Karpas-422 (cell line): ENCODE measurements around the gene GSS. TPM values are rescaled to one million over a fixed set of nuclear protein-coding genes. Genes with fewer than 3 reads are reported as not detected.

Experiments
- DNase-seq: peaks from one replicate; pipeline ENCODE4 v3.0.0-alpha.2; 2015
- H2AFZ ChIP-seq: fragments of 200-600 bp; sonication (generic); 2 replicates; pipeline ENCODE4 v1.6.1; 2014; ENCODE audit warnings: antibody characterized with exemption, low read length, mixed read lengths
- H3K27ac ChIP-seq: fragments of 200-600 bp; sonication (generic); 2 replicates; pipeline ENCODE4 v1.5.1; 2014; ENCODE audit warnings: mild to moderate bottlenecking, low read length, moderate library complexity
- H3K27me3 ChIP-seq: fragments of 200-600 bp; sonication (generic); 2 replicates; pipeline ENCODE4 v1.6.1; 2014; ENCODE audit warnings: low read length, mixed read lengths
- H3K36me3 ChIP-seq: fragments of 200-600 bp; sonication (generic); 2 replicates; pipeline ENCODE4 v1.6.1; 2014; ENCODE audit warnings: low read length, mixed read lengths; ENCODE audit not compliant: insufficient read depth
- H3K4me1 ChIP-seq: fragments of 200-600 bp; sonication (generic); 2 replicates; pipeline ENCODE4 v1.6.1; 2014; ENCODE audit warnings: mild to moderate bottlenecking, low read length, mixed read lengths
- H3K4me2 ChIP-seq: fragments of 200-600 bp; sonication (generic); 2 replicates; pipeline ENCODE4 v1.6.1; 2014; ENCODE audit warnings: low read length, low read depth, mild to moderate bottlenecking; ENCODE audit not compliant: poor library complexity, severe bottlenecking
- H3K4me3 ChIP-seq: fragments of 200-600 bp; sonication (generic); 2 replicates; pipeline ENCODE4 v1.5.1; 2014; ENCODE audit warnings: mild to moderate bottlenecking, antibody characterized with exemption, low read length, mixed read lengths
- H3K79me2 ChIP-seq: fragments of 200-600 bp; sonication (generic); 2 replicates; pipeline ENCODE4 v1.6.1; 2014; ENCODE audit warnings: mild to moderate bottlenecking, low read length, mixed read lengths
- H3K9ac ChIP-seq: fragments of 200-600 bp; sonication (generic); 2 replicates; pipeline ENCODE4 v1.6.0; 2014; ENCODE audit warnings: low read length
- H3K9me2 ChIP-seq: fragments of 200-600 bp; sonication (generic), shearing (Covaris generic); replicated peaks from 2 replicates; pipeline ENCODE4 v1.6.0; 2014; ENCODE audit warnings: mild to moderate bottlenecking, low read length, moderate library complexity; ENCODE audit not compliant: insufficient read depth
- H3K9me3 ChIP-seq: fragments of 300-700, 200-600 bp; sonication (generic); 2 replicates; pipeline ENCODE4 v1.6.1; 2014; ENCODE audit warnings: low read length, mixed read lengths
- H4K20me1 ChIP-seq: fragments of 200-600 bp; sonication (generic); 2 replicates; pipeline ENCODE4 v1.6.1; 2014; ENCODE audit warnings: mild to moderate bottlenecking, antibody characterized with exemption, low read length, low read depth; ENCODE audit not compliant: insufficient read depth
- total RNA-seq: library from RNA; depleted of rRNA; stranded (reverse); fragments of >200 nt; shearing (Covaris generic); gene quantifications from 2 replicates; pipeline ENCODE4 v1.2.3, GENCODE V29; 2014; ENCODE audit warnings: low replicate concordance

The GSS gene
- total RNA-seq, 1 experiment from 2014 or later = 24.7 TPM

- no peak for DNase-seq
- Histone ChIP-seq H3K9me2 (no peaks in the 10 kb centered on the region), H2AFZ (no peak overlapping the region), H3K79me2 (no peaks in the 10 kb centered on the region), H3K27me3 (no peaks in the 10 kb centered on the region), H3K36me3 (no peaks in the 10 kb centered on the region), H3K4me1 (peaks cover 18% of the 10 kb centered on the region), H4K20me1 (no peaks in the 10 kb centered on the region), H3K27ac (no peak overlapping the region), H3K4me3 (no peak overlapping the region), H3K9me3 (no peaks in the 10 kb centered on the region), H3K4me2 (no peak overlapping the region), H3K9ac (no peak overlapping the region; the same call in 1 of the 2 replicates)
These were observed 1.3 kb upstream of the GSS start for GRCh38 chr20:34956751-34957472.

GRCh38 chr20:34956041-34956458 lies 444 bp upstream of the GSS start:
- Histone ChIP-seq H2AFZ (peak overlapping the region; percentile 96), H3K79me2 (no peaks in the 10 kb centered on the region), H3K9me2 (no peaks in the 10 kb centered on the region), H3K9me3 (no peaks in the 10 kb centered on the region), H3K4me2 (peak overlapping the region; percentile 76), H3K4me3 (peak overlapping the region; percentile 80), H3K27me3 (no peaks in the 10 kb centered on the region), H3K4me1 (peaks cover 26% of the 10 kb centered on the region), H3K27ac (no peak overlapping the region), H4K20me1 (no peaks in the 10 kb centered on the region), H3K9ac (peak overlapping the region; percentile 85), H3K36me3 (no peaks in the 10 kb centered on the region)
- DNase-seq = no peak

GRCh38 chr20:34954904-34955230 lies 739 bp downstream of the GSS start:
- Histone ChIP-seq H3K9me2 (no peaks in the 10 kb centered on the region), H3K79me2 (no peaks in the 10 kb centered on the region), H3K4me3 (peak overlapping the region; percentile 80), H3K27me3 (no peaks in the 10 kb centered on the region), H3K9me3 (no peaks in the 10 kb centered on the region), H3K4me2 (peak overlapping the region; percentile 76), H3K9ac (peak overlapping the region; percentile 85), H4K20me1 (no peaks in the 10 kb centered on the region), H3K4me1 (peaks cover 31% of the 10 kb centered on the region), H3K27ac (no peak overlapping the region), H2AFZ (peak overlapping the region; percentile 96; the same call in 1 of the 2 replicates), H3K36me3 (no peaks in the 10 kb centered on the region)
- DNase-seq = no peak

GRCh38 chr20:34953960-34954359 lies 1.6 kb downstream of the GSS start:
- Histone ChIP-seq H3K9me3 (no peaks in the 10 kb centered on the region), H3K4me3 (no peak overlapping the region), H3K4me1 (peaks cover 31% of the 10 kb centered on the region), H3K4me2 (no peak overlapping the region), H3K27me3 (no peaks in the 10 kb centered on the region), H3K27ac (no peak overlapping the region), H2AFZ (no peak overlapping the region), H3K36me3 (0 out of 2 replicates have a peak, but pooled peaks cover 4% of the 10 kb centered on the region), H3K79me2 (no peaks in the 10 kb centered on the region), H4K20me1 (no peaks in the 10 kb centered on the region), H3K9ac (no peak overlapping the region), H3K9me2 (no peaks in the 10 kb centered on the region)
- no peak for DNase-seq

- 0 out of 2 replicates have a peak, but pooled peaks cover 4% of the 10 kb centered on the region for H3K36me3 ChIP-seq
- no peak overlapping the region for H3K4me3 ChIP-seq
- H3K9ac ChIP-seq = no peak overlapping the region
- no peak overlapping the region for H3K27ac ChIP-seq
- H2AFZ ChIP-seq = no peak overlapping the region
- no peak overlapping the region for H3K4me2 ChIP-seq
- no peaks in the 10 kb centered on the region for H3K9me2 ChIP-seq
- no peaks in the 10 kb centered on the region for H3K79me2 ChIP-seq
- no peaks in the 10 kb centered on the region for H3K9me3 ChIP-seq
- no peaks in the 10 kb centered on the region for H3K27me3 ChIP-seq
- peaks cover 31% of the 10 kb centered on the region for H3K4me1 ChIP-seq
- H4K20me1 ChIP-seq = no peaks in the 10 kb centered on the region
- DNase-seq = peak; percentile 49
These were observed 2.9 kb downstream of the GSS start for GRCh38 chr20:34952671-34953070.

GRCh38 chr20:34951652-34952051 lies 4.0 kb downstream of the GSS start:
- Histone ChIP-seq H3K4me2 (peak overlapping the region; percentile 58), H3K27me3 (no peaks in the 10 kb centered on the region), H3K36me3 (0 out of 2 replicates have a peak, but pooled peaks cover 4% of the 10 kb centered on the region), H3K79me2 (no peaks in the 10 kb centered on the region), H2AFZ (no peak overlapping the region), H3K9me2 (no peaks in the 10 kb centered on the region), H3K27ac (peak overlapping the region; percentile 44), H3K4me1 (peaks cover 33% of the 10 kb centered on the region), H3K9me3 (no peaks in the 10 kb centered on the region), H4K20me1 (no peaks in the 10 kb centered on the region), H3K4me3 (peak overlapping the region; percentile 16; the same call in 1 of the 2 replicates), H3K9ac (peak overlapping the region; percentile 25)
- peak; percentile 47 for DNase-seq

- Histone ChIP-seq H4K20me1 (no peaks in the 10 kb centered on the region), H3K36me3 (0 out of 2 replicates have a peak, but pooled peaks cover 4% of the 10 kb centered on the region), H3K4me1 (peaks cover 35% of the 10 kb centered on the region), H3K27ac (peak overlapping the region; percentile 44), H3K79me2 (no peaks in the 10 kb centered on the region), H3K4me2 (peak overlapping the region; percentile 58), H3K9me3 (no peaks in the 10 kb centered on the region), H3K9ac (peak overlapping the region; percentile 25), H2AFZ (no peak overlapping the region), H3K27me3 (no peaks in the 10 kb centered on the region), H3K4me3 (peak overlapping the region; percentile 16; the same call in 1 of the 2 replicates), H3K9me2 (no peaks in the 10 kb centered on the region)
- peak; percentile 81 for DNase-seq
These were observed 4.4 kb downstream of the GSS start for GRCh38 chr20:34951252-34951651.

GRCh38 chr20:34949120-34949519 lies 6.5 kb downstream of the GSS start:
- H3K9me2 ChIP-seq = no peaks in the 10 kb centered on the region
- no peak overlapping the region for H3K4me2 ChIP-seq
- no peak overlapping the region for H3K27ac ChIP-seq
- no peak overlapping the region for H3K4me3 ChIP-seq
- H3K9ac ChIP-seq = no peak overlapping the region
- H3K36me3 ChIP-seq = peaks cover 5% of the 10 kb centered on the region; the same call in 1 of the 2 replicates
- no peaks in the 10 kb centered on the region for H3K9me3 ChIP-seq
- H2AFZ ChIP-seq = no peak overlapping the region
- no peaks in the 10 kb centered on the region for H4K20me1 ChIP-seq
- no peak for DNase-seq
- peaks cover 26% of the 10 kb centered on the region for H3K4me1 ChIP-seq
- H3K27me3 ChIP-seq = no peaks in the 10 kb centered on the region
- H3K79me2 ChIP-seq = no peaks in the 10 kb centered on the region
